ENCODE measurements around the gene CELF3. TPM values are rescaled to one million over a fixed set of nuclear protein-coding genes. Genes with fewer than 3 reads are reported as not detected.
"Not testable (repeated sequence)": the region's sequence is repeated elsewhere in the genome, so short reads cannot be mapped to it uniquely, and the experiment has no call there.

Gene CELF3
- total and polyA plus RNA-seq, 7 donors: 0.04 TPM; not detected in 6

DNA sequence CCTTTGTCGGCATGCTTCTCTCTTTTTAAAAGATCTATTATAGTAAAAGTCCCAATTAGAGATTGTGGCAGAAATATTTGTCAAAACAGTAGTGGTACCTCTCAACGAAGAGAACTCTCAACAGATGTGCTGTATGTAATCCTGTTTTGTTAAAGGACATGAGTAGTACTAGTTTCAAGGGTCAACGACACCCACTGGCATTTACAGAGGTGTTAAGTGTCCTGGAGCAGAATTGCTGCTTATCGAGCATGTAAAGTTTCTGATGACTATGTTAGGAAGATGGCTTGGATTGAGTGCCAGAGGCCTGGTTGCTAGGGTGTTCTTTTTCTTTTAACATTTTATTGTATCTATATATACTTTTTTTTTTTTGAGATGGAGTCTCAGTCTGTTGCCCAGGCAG lies 27.1 kb downstream of the CELF3 start:
- Histone ChIP-seq H3K36me3 (ENCODE audit: insufficient read depth in 1 of 2, low read depth in 1 of 2) (peaks cover 6 to 59% of the 10 kb centered on the region in 2 donors), H3K4me1 (no peaks in the 10 kb centered on the region), H3K4me3 (no peak overlapping the region), H3K27ac (no peak overlapping the region), H3K9me3 (no peaks in the 10 kb centered on the region), H3K27me3 (ENCODE audit: insufficient read depth in 3 of 3, low read length in 2 of 3) (no peaks in the 10 kb centered on the region)
- TF ChIP-seq CTCF (IDR thresholded peaks at IDR 0.05): no peak
- 53 to 64% (median 59%) methylated on average over 4 of the region's 4 CpGs for WGBS, 3 donors
- no peak for ATAC-seq
- intact Hi-C loops (cut with DNase I): no loop called here
- DNase-seq: no peak

- Histone ChIP-seq H3K27ac (no peak overlapping the region), H3K9me3 (no peaks in the 10 kb centered on the region), H3K4me1 (no peaks in the 10 kb centered on the region), H3K36me3 (ENCODE audit: insufficient read depth in 1 of 2, low read depth in 1 of 2) (peaks cover 0 to 56% of the 10 kb centered on the region in 2 donors), H3K27me3 (ENCODE audit: insufficient read depth in 3 of 3, low read length in 2 of 3) (no peaks in the 10 kb centered on the region), H3K4me3 (no peak overlapping the region)
- intact Hi-C loops (cut with DNase I): no loop called here
- WGBS, 3 donors: 85 to 91% (median 86%) methylated on average over 2 of the region's 2 CpGs
- ATAC-seq: no peak
- TF ChIP-seq CTCF (IDR thresholded peaks at IDR 0.05): no peak
- DNase-seq: no peak
These were observed 30.0 kb downstream of the CELF3 start for GRCh38 chr1:151686561-151686960.

- ATAC-seq (no peak), DNase-seq (no peak)
- no peaks in the 10 kb centered on the region for H3K4me1 ChIP-seq
- H3K4me3 ChIP-seq: no peak overlapping the region
- no peak for TF ChIP-seq CTCF (IDR thresholded peaks at IDR 0.05)
- no peaks in the 10 kb centered on the region for H3K27me3 ChIP-seq (ENCODE audit: insufficient read depth in 3 of 3, low read length in 2 of 3)
- intact Hi-C loops (cut with DNase I): no loop called here
- no peak overlapping the region for H3K27ac ChIP-seq
- 93 to 97% (median 97%) methylated on average over 2 of the region's 2 CpGs for WGBS, 3 donors
- peaks cover 0 to 49% of the 10 kb centered on the region in 2 donors for H3K36me3 ChIP-seq (ENCODE audit: insufficient read depth in 1 of 2, low read depth in 1 of 2)
- H3K9me3 ChIP-seq: no peaks in the 10 kb centered on the region
These were observed 32.5 kb downstream of the CELF3 start for GRCh38 chr1:151684128-151684527.

- ATAC-seq; H3K27me3 ChIP-seq (ENCODE audit: insufficient read depth in 3 of 3, low read length in 2 of 3); H3K4me1 ChIP-seq; H3K4me3 ChIP-seq; intact Hi-C loops (cut with DNase I); H3K9me3 ChIP-seq; DNase-seq; H3K27ac ChIP-seq: not testable (repeated sequence)
- H3K36me3 ChIP-seq (ENCODE audit: insufficient read depth in 1 of 2, low read depth in 1 of 2): peaks cover 0 to 59% of the 10 kb centered on the region in 2 donors
- 86 to 94% (median 91%) methylated on average over 7 of the region's 7 CpGs for WGBS, 3 donors
These were observed 33.7 kb downstream of the CELF3 start for GRCh38 chr1:151682901-151683300.

DNA sequence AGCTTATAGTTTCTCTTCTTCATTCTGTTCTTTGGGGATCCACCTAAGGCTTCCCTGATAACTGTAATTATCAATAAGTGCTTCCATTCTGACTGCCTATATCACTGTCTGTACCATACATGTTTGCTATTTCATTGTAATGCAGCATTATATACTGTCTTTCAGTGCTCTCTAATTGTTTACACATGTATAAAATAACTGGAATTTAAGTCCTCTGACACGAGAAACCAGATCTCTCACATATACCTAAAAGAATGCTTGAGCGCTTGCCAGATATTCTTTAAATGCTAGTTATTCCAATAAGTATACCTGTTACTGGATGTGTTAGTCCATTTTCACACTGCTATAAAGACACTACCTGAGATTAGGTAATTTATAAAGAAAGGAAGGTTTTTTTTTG lies 34.7 kb downstream of the CELF3 start:
- intact Hi-C loops (cut with DNase I): no loop called here
- no peak for ATAC-seq
- H3K27me3 ChIP-seq (ENCODE audit: insufficient read depth in 3 of 3, low read length in 2 of 3): no peaks in the 10 kb centered on the region
- H3K4me1 ChIP-seq: no peaks in the 10 kb centered on the region
- H3K9me3 ChIP-seq: no peaks in the 10 kb centered on the region
- TF ChIP-seq CTCF (IDR thresholded peaks at IDR 0.05): no peak
- whole genome bisulfite sequencing, 3 donors: 75 to 92% (median 85%) methylated on average over 2 of the region's 2 CpGs
- no peak for DNase-seq
- no peak overlapping the region for H3K27ac ChIP-seq
- H3K36me3 ChIP-seq (ENCODE audit: insufficient read depth in 1 of 2, low read depth in 1 of 2): peaks cover 0 to 61% of the 10 kb centered on the region in 2 donors
- H3K4me3 ChIP-seq: no peak overlapping the region

Data from psoas muscle (tissue), 8 donors.